ENCODE results near the gene LACTBL1.
A peak's percentile ranks its signal among the peaks of the same experiment; 100 is the strongest.

The LACTBL1 gene

DNA sequence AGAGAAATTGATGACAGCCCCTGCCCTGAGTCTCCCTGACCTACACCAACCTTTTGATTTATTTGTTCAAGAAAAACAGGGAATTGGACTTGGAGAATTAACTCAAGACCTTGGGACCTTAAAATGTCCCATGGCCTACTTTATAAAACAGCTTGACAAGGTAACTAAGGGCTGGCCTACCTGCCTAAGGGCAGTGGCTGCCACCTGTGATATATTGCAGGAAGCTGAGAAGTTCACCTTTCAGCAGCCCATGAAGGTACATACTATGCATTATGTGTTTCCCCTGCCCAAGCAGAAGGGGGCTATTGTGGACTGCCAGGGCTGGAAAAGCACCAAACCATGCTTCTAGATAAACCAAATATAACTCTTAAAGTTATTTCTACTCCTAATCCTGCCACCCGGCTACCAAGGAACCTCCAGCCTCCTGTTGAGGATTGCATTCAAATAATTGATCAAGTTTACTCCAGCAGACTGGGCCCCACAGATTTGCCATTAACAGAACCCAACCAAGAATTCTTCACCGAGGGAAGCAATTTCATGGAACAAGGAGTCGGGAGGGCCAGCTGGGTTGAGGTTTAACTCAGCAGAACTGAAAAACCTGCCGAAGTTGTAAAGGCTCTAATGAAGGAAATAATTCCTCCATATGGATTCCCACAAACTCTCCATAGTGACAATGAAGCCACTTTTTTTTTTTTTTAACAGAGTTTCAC, 28.2 kb downstream of the LACTBL1 start:
- no peak for DNase-seq (ENCODE audit: low read depth)

DNA sequence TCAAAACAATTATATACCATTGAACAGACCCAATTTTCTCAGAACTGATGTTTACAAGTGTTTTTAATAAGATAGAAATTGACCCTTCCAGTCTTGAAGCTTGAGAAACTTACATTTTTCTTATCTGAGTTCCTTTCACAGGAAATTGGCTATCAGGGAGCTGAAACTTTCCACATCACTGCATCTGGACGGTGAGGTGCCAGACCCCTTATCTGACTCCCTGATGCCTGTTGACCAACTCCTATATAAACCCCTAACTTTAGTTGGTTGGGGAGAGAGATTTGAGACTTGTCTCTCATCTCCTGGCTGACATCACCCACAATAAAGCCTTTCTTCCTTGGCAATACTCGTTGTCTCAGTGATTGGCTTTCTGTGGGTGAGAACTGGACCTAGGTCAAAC, 31.4 kb downstream of the LACTBL1 start:
- no peak for DNase-seq (ENCODE audit: low read depth)

DNA sequence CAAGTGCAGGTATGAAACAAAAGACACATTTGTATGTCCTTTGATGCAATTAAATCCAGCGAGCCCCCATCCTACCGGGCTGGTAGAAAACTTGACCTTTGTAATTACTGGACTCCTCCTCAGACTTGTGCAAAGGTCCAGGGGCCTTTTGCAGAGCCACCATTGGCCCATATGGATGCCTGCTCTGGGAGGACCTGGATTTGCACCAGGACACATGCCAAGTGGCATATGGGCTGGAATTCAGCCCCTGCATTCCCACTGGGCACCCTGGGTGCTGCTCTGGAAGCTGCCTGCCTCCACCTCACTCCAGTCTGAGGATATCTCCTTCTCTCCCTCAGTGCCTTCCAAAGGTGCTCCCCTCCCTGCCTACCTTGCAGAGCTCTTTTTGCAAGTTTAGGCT, 36.0 kb downstream of the LACTBL1 start:
- no peak for DNase-seq (ENCODE audit: low read depth)

DNA sequence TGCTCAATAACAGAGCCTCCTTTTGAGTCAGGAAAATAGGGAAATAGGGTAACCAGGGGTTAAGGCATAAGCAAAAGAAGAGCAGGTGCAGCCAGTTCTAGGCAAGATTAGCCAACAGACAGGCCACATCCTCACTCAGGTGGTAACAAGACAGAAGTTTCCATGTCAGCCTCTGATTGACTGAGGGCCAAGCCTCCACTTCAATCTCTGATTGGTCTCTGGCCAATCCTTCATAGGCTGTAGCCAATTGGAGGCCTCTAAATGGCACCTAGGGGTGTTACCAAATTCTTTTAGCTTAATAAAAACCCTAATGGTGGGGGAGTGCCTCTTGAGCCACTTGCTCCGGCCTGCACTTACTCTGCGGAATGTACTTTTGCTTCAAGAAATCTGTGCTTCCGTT, 37.2 kb downstream of the LACTBL1 start:
- no peak for DNase-seq (ENCODE audit: low read depth)

DNA sequence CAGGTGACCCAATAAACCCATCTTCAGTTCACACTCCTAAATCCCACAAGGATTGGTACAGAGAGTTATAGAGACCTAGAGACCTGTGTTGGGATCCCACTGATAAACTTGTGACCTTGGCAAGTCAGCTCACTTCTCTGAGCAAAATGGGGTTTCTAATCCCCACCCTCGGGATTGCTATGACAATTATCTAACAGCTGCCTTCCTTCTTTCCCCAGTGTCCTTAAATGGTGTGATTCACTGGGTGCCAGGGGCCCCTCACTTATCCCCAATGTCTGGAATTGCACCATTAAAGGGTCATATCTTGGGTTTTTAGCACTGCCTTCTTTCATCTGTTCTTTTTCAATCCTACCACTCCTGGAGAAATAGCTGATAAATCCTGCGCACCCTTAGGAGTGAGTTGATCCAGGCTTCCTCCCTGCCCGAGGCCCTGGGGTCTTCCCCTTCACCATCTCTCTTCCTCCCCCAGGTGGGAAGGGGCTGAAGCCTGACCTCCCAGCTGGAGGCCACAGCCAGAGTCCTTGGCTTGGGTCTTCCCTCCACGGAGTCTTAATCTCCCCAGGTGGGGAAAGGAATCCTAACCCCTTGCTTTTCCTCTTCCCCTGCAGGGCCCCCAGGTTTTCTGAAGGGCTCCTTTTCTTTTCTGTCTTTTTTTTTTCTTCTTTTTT, 39.7 kb downstream of the LACTBL1 start:
- no peak for DNase-seq (ENCODE audit: low read depth)

DNA sequence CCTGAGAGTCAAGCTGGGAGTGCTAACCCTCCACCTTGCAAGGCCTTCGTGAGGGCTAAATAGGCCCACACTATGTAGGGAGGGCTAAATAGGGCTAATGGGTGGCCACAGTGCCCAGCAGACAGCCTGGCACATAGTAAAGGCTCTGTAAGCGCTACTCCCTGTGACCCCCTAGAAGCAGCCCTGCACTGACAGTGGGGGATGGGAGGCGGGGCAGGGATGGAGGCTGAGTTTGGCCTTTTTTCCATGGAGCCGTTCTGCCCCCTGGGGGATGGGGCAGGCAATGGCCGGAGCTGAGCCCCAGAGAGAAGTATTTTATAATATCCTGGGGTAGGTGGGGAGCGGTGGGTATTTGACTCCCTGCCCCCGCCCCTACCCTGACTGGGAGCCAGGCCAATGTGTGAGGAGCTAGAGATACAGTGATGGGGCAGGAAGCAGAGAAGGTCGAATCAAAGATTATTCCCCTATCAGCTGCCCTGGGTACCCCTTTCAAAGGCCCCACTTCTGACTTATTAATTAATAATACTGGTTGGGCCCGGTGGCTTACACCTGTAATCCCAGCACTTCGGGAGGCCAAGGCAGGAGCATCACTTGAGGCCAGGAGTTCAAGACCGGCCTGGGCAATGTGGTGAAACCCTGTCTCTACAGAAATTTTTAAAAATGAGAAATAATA, 42.3 kb downstream of the LACTBL1 start:
- peak; percentile 20 for DNase-seq (ENCODE audit: low read depth)

DNA sequence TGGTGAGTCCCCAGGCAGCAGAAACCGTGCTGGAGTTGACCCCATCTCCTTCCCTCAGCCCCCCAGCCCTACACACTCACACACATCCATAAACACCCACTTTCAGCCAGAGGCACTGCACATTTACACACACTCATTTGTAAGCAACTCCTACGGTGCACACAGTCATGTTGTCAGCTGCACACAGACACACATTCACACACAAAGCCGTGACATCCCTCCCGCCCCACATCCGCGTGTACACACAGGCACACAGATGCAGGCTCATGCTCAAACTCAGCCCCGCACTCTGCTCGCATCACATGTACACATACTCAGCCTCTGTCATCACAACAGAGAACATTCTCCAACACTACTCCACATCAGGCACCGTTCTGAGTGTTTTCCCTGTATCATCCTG, 47.6 kb downstream of the LACTBL1 start:
- no peak for DNase-seq (ENCODE audit: low read depth)

DNA sequence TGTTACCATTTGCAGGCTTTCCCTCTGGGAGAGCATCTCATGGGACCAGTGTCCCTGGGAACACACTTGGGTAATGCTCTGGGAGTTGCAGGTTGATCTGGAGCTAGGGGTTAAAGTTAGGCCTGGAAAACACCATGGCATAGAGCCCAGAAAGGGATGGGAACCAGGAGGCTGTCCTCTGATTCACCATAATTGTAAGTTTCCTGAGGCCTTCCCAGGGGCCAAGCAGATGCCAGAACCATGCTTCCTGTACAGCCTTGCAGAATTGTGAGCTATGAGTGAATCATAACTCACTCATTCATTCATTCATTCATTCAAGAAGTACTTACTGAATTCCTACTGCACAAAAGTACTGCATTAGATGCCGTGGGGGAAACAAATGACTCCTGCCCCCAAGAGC, 50.0 kb downstream of the LACTBL1 start:
- no peak for DNase-seq (ENCODE audit: low read depth)

DNA sequence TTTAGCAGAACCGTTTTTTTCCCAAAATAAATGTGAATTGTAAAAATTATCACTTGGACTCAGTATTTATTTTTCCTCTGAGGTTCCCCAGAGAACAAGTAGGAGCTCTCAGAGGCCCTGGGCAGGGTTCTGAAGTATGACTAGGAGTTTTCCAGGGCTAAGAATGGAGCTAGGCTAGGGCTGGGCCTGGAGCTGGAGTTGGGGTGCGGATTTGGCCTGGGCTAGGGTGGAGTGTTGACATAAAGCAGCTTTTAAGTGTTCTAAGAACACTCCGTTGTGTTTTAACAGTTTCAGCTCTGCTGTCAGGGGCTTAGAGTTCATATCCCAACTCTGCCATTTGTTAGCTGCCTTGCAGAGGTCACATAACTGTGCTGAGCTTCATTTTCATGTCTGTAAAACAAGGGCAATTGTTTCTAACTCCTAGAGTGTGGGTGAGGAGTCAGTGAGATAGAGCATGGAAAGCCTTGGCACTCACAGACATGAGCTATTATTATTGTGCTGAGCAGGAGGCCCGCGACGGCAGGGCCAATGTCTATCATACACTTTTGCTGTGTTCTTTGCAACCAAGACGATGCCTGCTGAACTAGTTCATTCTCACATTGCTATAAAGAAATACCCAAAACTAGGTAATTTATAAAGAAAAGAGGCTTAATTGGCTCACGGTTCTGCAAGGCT, 51.1 kb downstream of the LACTBL1 start:
- no peak for DNase-seq (ENCODE audit: low read depth)

DNA sequence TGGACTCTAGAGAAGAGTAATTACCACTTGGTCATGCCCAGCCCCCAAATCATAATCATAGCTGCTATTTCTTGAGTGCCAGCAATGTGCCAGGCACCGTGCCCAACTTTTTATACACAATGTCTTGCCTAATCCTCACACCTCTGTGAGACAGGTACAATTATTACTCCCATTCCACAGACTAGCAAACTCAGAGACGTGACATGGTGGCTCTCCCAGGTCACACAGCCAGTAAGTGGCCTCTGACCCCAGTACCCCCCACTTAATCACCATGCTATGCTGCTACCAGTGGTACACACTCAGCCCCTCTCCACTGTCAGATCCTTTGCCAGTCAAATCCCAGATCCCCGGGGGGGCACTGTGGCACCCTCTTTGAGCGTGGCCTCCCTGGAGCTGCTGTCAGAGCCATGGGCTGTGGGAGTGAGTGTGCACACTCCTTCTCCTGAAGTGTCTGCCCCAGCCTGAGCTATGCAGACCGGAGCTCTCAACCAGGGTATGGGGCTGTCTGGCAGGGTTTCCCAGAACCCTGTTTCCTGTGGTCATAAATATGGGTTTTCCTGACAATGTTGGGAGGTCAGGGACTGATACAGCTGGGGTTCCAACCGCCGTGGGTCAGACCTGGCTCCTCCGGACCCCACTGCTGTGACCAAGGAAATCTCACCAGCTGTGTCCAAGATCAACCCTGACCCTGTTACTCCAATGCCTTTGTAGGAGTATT, 51.8 kb downstream of the LACTBL1 start:
- DNase-seq (ENCODE audit: low read depth) = no peak

DNA sequence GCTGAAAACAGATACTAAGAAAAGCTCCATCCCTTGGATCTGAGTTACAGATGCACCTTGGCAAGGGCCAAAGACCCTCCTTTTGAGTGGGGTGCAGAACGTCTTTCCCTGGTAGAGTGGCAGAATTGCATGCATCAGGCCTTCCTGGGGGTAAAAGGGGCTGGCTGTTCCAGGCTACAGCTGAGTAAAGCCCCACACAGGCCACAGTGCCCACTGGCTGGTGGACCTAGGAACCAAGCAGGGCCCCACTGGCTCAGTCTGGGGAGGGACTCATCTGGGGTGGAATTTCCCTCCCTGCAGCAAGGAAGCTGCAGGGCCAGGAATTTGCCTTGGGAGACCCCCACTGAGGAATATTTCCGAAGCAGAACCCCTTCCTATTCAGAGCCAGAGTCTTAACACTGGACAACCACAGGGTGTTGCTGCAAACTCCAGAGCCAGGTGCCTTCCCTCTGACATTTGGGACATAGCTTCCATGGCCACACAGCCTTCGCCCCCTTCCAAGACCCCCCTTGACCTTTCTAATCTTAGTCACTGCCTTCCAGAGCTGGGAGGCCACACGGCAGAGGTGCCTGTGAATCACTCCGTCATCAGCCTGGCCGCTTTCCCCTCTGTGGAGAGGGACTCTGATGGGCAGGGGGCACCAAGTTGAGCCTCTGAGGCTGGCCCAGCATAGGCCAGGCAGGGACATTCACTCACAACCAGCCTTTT, 52.5 kb downstream of the LACTBL1 start:
- no peak for DNase-seq (ENCODE audit: low read depth)

DNA sequence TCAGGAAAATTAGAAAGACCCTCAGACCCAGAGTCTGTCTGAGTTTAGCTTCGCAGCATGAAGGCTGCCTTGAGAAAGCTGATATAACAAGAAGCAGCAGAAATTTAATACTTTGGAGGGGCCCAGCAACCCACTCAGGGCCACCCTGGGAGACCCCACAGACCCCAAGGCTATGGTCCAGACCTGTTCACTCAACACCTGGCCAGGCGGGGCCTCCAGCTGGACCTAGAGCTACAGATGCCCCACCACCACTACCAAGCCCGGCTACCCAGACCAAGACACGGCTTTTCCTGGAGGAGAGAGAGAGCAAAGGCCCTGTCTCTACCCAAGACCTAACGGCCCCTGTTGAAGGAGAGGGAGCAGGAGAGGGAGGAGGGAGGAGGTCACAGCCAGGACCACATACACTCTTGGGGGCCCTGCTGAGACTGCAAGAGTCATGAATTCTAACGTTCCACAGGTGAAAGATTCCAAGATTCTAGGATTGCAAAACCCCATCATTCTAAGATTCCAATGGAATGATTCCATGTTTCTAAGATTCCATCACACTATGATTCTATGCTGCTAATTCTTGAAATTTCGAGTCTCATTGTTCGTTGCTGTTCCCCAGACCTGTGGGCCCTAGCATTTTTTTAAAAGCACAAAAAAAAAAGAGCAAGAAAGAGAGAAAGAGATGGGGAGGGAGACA, 53.2 kb downstream of the LACTBL1 start:
- no peak for DNase-seq (ENCODE audit: low read depth)

DNA sequence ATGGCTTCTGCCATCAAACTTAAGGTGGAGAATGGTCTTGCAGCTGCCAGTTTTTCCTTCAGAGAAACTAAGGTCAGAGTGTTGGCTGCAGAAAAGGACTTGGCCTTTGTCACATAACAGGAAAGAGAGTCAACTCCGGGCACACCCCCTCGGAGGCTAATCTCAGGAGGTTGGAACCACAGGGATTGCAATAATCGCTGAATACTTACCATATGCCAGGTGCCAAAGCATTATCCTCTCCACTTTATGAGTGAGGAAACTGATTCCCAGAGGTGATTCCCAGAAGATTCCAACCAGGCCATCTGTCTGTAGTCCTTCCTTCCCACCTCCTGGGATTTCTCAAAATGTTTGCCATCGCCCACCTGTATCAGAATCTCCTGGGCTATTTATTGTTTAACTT, 54.0 kb downstream of the LACTBL1 start:
- DNase-seq (ENCODE audit: low read depth) = no peak

DNA sequence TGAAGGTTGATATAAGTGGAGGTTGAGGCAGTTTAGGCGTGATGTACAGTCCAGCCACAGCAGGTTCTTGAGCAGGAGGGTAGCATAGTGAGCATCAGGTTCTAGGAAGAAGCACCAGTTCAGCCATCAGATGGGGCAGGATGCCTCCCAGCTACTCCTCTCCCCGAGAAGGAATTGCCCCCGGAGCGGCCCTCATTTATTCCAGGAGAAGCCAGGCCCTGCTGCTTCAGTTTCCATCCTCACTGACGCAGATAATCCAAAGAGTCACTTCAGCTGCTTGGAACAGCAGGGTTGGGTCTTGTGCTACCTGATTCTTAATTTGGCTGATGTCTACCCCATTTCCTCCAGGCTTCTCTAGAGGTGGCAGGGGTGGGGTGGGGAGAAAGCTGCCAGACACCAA, 54.7 kb downstream of the LACTBL1 start:
- no peak for DNase-seq (ENCODE audit: low read depth)

DNA sequence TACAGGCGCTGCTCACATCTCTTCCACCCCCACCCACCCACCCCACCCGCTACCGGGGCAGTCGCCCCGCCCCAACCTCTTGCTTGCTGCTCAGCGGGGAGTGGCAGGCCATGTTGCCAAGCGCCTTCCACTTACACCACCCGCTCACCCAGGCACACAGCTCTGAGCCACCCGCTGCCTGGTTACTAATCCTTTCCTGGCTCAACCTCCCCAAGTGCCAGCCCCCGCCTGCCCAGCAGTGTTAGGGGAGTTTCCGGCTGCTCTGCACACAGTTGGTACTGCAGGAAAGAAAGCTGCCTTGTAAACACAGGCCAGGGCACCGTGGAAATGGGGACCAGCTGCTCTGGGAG, 56.2 kb downstream of the LACTBL1 start:
- DNase-seq (ENCODE audit: low read depth) = no peak

DNA sequence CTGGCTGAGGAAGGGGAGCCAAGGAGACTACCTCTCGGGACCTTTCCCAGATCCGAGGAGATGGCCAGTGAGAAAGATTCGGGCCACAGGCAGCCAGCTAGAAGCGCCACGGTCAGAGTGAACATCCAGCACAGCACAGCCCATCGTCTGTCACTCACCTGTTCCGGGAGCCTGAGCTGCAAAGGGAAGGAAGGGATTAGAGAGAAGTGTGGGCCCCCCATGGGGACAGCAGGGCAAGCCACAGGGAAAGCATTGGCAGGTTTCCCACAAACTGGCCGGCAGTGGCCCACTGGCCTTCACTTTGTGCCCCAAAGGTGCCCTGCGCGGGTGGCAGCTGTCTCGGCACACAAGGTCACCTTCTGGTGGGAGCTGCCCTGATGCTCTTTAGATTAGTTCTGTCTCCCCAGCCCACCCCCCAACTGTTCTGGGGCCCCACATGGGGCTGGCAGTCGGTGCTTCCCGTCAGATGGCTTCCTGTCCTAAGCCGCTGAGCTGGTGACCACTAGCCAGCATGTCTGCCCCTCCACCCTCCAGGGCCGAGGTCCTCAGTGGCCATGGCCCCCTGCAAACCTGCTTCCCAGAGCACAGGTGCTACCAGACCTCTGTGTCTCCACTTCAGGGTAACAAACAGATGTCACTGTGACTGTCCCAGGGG, 56.7 kb downstream of the LACTBL1 start:
- DNase-seq (ENCODE audit: low read depth) = no peak

DNA sequence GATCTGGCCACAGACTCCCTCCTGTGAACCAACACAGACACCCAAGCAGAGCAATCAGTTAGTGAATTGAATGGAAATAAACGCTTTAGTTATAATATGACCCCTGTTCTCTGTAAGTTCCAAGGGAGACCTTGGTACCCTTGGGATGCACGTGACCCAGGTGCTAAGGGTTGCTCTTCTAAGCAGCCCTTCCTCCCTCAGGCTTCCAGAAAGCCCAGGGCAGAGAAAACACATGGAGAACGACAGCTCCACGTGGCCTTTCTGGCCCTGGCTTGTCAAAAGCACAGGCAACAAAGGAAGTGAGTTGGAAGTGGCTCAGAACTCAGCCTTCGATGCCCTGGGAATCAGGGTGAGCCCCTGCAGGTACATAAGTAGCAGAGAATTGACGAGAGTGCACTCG, 57.4 kb downstream of the LACTBL1 start:
- no peak for DNase-seq (ENCODE audit: low read depth)

DNA sequence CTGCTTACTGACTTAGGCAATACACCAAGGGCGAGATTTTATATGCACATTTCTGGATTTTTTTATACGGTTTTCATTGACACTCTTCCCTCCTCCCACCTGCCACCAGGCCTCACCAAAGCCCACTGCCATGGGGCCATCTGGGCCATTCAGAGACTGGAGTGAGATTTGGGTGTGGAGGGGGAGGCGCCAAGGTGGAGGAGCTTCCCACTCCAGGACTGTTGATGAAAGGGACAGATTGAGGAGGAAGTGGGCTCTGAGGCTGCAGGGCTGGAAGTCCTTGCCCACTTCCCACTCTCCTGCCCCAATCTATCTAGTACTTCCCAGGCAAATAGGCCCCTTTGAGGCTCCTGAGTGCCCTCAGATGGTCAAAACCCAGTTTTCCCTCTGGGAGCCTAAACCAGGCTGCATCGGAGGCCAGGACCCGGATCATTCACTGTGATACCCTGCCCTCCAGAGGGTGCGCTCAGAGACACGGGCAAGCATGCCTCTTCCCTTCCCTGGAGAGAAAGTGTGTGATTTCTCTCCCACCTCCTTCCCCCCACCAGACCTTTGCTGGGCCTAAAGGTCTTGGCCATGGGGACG, 57.9 kb downstream of the LACTBL1 start:
- no peak for DNase-seq (ENCODE audit: low read depth)

DNA sequence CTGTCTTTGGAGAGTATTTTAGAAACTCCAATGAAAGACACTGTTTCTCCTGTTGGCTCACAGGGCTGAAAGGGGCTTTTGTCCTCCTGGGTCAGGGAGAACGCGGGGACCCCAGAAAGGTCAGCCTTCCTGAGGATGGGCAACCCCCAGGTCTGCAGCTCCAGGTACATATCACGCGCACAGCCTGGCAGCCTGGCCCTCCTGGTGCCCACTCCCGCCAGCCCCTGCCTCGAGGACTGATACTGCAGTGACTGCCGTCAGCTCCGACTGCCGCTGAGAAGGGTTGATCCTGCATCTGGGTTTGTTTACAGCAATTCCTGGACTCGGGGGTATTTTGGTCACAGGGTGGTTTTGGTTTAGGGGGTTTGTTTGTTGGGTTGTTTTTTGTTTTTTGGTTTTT, 58.5 kb downstream of the LACTBL1 start:
- DNase-seq (ENCODE audit: low read depth) = no peak

All from activated T-cell treated with anti-CD3 and anti-CD28 coated beads for 24 hours (primary cell).